ENCODE data around the gene CLDN8.

DNA sequence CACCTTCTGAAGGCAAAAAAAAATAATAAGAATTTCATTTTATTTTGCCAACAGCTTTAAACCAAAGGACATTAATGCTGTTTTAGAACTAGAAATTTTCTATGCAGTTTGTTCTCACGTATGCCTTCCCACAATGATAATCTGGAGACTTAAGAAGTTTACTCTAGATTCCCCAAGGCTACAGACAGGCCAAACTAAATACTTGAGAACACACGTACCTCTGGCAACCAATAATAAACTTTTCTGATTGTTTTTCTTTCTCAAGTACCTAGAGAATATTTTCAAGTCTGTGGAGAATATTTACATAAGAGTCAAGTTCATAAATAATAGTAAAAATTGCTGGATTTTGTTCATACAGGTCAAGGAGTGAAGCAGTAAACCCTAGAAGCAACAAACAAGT is 15.9 kb downstream of the CLDN8 start:
- TF ChIP-seq CTCF (IDR thresholded peaks at IDR 0.05) (no peak), REST (IDR thresholded peaks at IDR 0.05; ENCODE audit: insufficient read depth in 1 of 2, low read depth in 2 of 2, low read length in 1 of 2) (no peak), POLR2AphosphoS5 (IDR thresholded peaks at IDR 0.05; ENCODE audit: low read depth, low read length) (no peak)

All from Panc1 (cell line).